Neural cell (in vitro differentiated cells): ENCODE results near the gene UCKL1. TPM values are rescaled to one million over a fixed set of nuclear protein-coding genes. Genes with fewer than 3 reads are reported as not detected.

Experiments used
- H2AFZ ChIP-seq: fragments of 200-600, 300-800 bp; sonication (generic), shearing (Covaris generic); 2 replicates; pipeline ENCODE4 v1.6.0; 2014; ENCODE audit warnings: low read depth, mild to moderate bottlenecking, antibody characterized with exemption, low read length, moderate library complexity
- H3F3A ChIP-seq: fragments of 200-600 bp; shearing (Covaris generic); 2 replicates; pipeline ENCODE4 v1.6.1; 2016; ENCODE audit warnings: mild to moderate bottlenecking, moderate library complexity, mixed read lengths, antibody characterized with exemption, low read length; ENCODE audit not compliant: insufficient read depth, poor library complexity, severe bottlenecking
- H3K27ac ChIP-seq: fragments of 200-600, 300-800 bp; sonication (generic), shearing (Covaris generic); 2 replicates; pipeline ENCODE4 v1.5.1; 2014; ENCODE audit warnings: mild to moderate bottlenecking, low read length, moderate library complexity
- H3K27me3 ChIP-seq: fragments of 300-800, 200-600 bp; sonication (generic), shearing (Covaris generic); 2 replicates; pipeline ENCODE4 v1.6.0; 2014; ENCODE audit warnings: mild to moderate bottlenecking, low read depth, low read length, moderate library complexity; ENCODE audit not compliant: insufficient read depth
- H3K36me3 ChIP-seq: fragments of 300-800, 200-600 bp; sonication (generic), shearing (Covaris generic); 2 replicates; pipeline ENCODE4 v1.5.1; 2014; ENCODE audit warnings: mild to moderate bottlenecking, antibody characterized with exemption, low read length, moderate library complexity; ENCODE audit not compliant: insufficient read depth
- H3K4me2 ChIP-seq: fragments of 300-800, 200-600 bp; sonication (generic), shearing (Covaris generic); 2 replicates; pipeline ENCODE4 v1.6.0; 2014; ENCODE audit warnings: mild to moderate bottlenecking, low read length
- H3K4me3 ChIP-seq: fragments of 300-800, 200-600 bp; sonication (generic), shearing (Covaris generic); 2 replicates; pipeline ENCODE4 v1.5.1; 2014; ENCODE audit warnings: mild to moderate bottlenecking, low read length, moderate library complexity
- H3K79me2 ChIP-seq: fragments of 200-600 bp; shearing (Covaris generic); replicated peaks from 2 replicates; pipeline ENCODE4 v1.6.0; 2014; ENCODE audit warnings: mild to moderate bottlenecking, low read length, moderate library complexity; ENCODE audit not compliant: insufficient read depth
- H3K9ac ChIP-seq: fragments of 300-800, 200-600 bp; sonication (generic), shearing (Covaris generic); 2 replicates; pipeline ENCODE4 v1.6.1; 2016; ENCODE audit warnings: mild to moderate bottlenecking, low read length, mixed read lengths
- H3K9me2 ChIP-seq: fragments of 200-600 bp; shearing (Covaris generic); 2 replicates; pipeline ENCODE4 v1.6.1; 2016; ENCODE audit warnings: mild to moderate bottlenecking, low read length, mixed read lengths; ENCODE audit not compliant: insufficient read depth
- H3K9me3 ChIP-seq: fragments of 200-600, 300-800 bp; sonication (generic), shearing (Covaris generic); 2 replicates; pipeline ENCODE4 v1.6.1; 2016; ENCODE audit warnings: mild to moderate bottlenecking, mixed run types, low read length, moderate library complexity, mixed read lengths
- H4K20me1 ChIP-seq: fragments of 200-600 bp; shearing (Covaris generic); 2 replicates; pipeline ENCODE4 v1.6.1; 2016; ENCODE audit warnings: mild to moderate bottlenecking, mixed run types; ENCODE audit not compliant: insufficient read depth
- CTCF ChIP-seq: fragments of 450-650 bp; IDR thresholded peaks from 2 replicates; pipeline ENCODE4 v1.5.1; 2014; ENCODE audit warnings: antibody characterized with exemption, mild to moderate bottlenecking, moderate library complexity; ENCODE audit not compliant: poor library complexity, severe bottlenecking
- EP300 ChIP-seq: fragments of 450-650 bp; conservative IDR thresholded peaks from 2 replicates; pipeline ENCODE4 v1.6.1; 2014; ENCODE audit warnings: antibody characterized with exemption, mild to moderate bottlenecking, moderate library complexity; ENCODE audit not compliant: poor library complexity, severe bottlenecking
- EZH2 ChIP-seq: fragments of 200-600, 300-800 bp; shearing (Covaris generic), sonication (generic); IDR thresholded peaks from 2 replicates; pipeline ENCODE4 v1.6.1; 2014; ENCODE audit warnings: antibody characterized with exemption, low read length, borderline replicate concordance, mild to moderate bottlenecking; ENCODE audit not compliant: insufficient read depth, poor library complexity, severe bottlenecking
- MXI1 ChIP-seq: fragments of 450-650 bp; conservative IDR thresholded peaks from 2 replicates; pipeline ENCODE4 v1.6.1; 2014; ENCODE audit warnings: antibody characterized with exemption, mild to moderate bottlenecking; ENCODE audit not compliant: poor library complexity, severe bottlenecking
- POLR2AphosphoS5 ChIP-seq: IDR thresholded peaks from 2 replicates; pipeline ENCODE4 v1.6.1; 2012
- RAD21 ChIP-seq: fragments of 450-650 bp; conservative IDR thresholded peaks from 2 replicates; pipeline ENCODE4 v1.6.1; 2014; ENCODE audit warnings: antibody characterized with exemption, mild to moderate bottlenecking, moderate library complexity
- SMC3 ChIP-seq: fragments of 450-650 bp; conservative IDR thresholded peaks from 2 replicates; pipeline ENCODE4 v1.6.1; 2014; ENCODE audit warnings: antibody characterized with exemption, mild to moderate bottlenecking, moderate library complexity; ENCODE audit not compliant: poor library complexity
- TAF1 ChIP-seq: IDR thresholded peaks from 2 replicates; pipeline ENCODE4 v1.6.1; 2012; ENCODE audit warnings: low read depth
- polyA plus RNA-seq: library from polyadenylated mRNA; depleted of rRNA; stranded (reverse); fragments of >200 nt; gene quantifications from 2 replicates; pipeline ENCODE4 v1.2.3, GENCODE V29; 2014
- TF ChIP-seq, protein P1 (sequence below): IDR thresholded peaks from 2 replicates; pipeline ENCODE4 v1.6.1; 2012; ENCODE audit warnings: borderline replicate concordance

The UCKL1 gene
- polyA plus RNA-seq, 1 donor from 2014 or later = 58.9 TPM

GRCh38 chr20:63920226-63920625 lies 36.0 kb downstream of the UCKL1 start:
- Histone ChIP-seq H3F3A (no peaks in the 10 kb centered on the region), H3K9me3 (no peaks in the 10 kb centered on the region), H3K9ac (no peak overlapping the region), H4K20me1 (no peaks in the 10 kb centered on the region), H3K79me2 (peaks cover 5% of the 10 kb centered on the region), H3K27me3 (no peaks in the 10 kb centered on the region), H3K36me3 (no peaks in the 10 kb centered on the region), H2AFZ (no peak overlapping the region), H3K4me3 (no peak overlapping the region), H3K9me2 (no peaks in the 10 kb centered on the region), H3K4me2 (no peak overlapping the region), H3K27ac (no peak overlapping the region)
- TF ChIP-seq EP300 (no peak), MXI1 (no peak), POLR2AphosphoS5 (no peak), RAD21 (no peak), CTCF (no peak), TAF1 (no peak), SMC3 (no peak), EZH2 (no peak)
- TF ChIP-seq, protein P1, sequence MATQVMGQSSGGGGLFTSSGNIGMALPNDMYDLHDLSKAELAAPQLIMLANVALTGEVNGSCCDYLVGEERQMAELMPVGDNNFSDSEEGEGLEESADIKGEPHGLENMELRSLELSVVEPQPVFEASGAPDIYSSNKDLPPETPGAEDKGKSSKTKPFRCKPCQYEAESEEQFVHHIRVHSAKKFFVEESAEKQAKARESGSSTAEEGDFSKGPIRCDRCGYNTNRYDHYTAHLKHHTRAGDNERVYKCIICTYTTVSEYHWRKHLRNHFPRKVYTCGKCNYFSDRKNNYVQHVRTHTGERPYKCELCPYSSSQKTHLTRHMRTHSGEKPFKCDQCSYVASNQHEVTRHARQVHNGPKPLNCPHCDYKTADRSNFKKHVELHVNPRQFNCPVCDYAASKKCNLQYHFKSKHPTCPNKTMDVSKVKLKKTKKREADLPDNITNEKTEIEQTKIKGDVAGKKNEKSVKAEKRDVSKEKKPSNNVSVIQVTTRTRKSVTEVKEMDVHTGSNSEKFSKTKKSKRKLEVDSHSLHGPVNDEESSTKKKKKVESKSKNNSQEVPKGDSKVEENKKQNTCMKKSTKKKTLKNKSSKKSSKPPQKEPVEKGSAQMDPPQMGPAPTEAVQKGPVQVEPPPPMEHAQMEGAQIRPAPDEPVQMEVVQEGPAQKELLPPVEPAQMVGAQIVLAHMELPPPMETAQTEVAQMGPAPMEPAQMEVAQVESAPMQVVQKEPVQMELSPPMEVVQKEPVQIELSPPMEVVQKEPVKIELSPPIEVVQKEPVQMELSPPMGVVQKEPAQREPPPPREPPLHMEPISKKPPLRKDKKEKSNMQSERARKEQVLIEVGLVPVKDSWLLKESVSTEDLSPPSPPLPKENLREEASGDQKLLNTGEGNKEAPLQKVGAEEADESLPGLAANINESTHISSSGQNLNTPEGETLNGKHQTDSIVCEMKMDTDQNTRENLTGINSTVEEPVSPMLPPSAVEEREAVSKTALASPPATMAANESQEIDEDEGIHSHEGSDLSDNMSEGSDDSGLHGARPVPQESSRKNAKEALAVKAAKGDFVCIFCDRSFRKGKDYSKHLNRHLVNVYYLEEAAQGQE = no peak

DNA sequence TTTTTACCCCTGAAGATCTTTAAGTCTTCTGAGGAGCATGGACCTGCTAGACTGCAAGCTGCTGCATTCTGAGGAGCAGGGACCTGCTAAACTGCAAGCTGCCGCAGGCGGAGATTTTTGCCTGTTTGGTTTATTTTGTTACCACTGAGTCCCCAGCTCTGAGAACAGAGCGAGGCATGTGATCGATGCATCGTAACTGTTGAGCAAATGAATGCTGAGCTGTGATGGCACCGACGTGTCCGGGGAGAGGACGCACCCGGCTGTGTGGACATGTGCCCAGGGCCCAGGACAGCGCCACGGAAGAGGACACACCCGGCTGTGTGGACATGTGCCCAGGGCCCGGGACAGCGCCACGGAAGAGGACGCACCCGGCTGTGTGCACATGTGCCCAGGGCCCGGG lies 37.1 kb downstream of the UCKL1 start:
- Histone ChIP-seq H3K9ac (no peak overlapping the region), H4K20me1 (no peaks in the 10 kb centered on the region), H3F3A (no peaks in the 10 kb centered on the region), H2AFZ (no peak overlapping the region), H3K4me3 (no peak overlapping the region), H3K9me2 (no peaks in the 10 kb centered on the region), H3K9me3 (no peaks in the 10 kb centered on the region), H3K79me2 (peaks cover 8% of the 10 kb centered on the region), H3K36me3 (no peaks in the 10 kb centered on the region), H3K27me3 (no peaks in the 10 kb centered on the region), H3K4me2 (no peak overlapping the region), H3K27ac (no peak overlapping the region)
- TF ChIP-seq, protein P1 = no peak
- TF ChIP-seq MXI1 (no peak), POLR2AphosphoS5 (no peak), TAF1 (no peak), EZH2 (no peak), EP300 (no peak), CTCF (no peak), RAD21 (no peak), SMC3 (no peak)
